HG03108 (cell line): ENCODE measurements around the gene GPR153.
"Not testable (repeated sequence)": the region's sequence is repeated elsewhere in the genome, so short reads cannot be mapped to it uniquely, and the experiment has no call there.

Experiments used
- ATAC-seq: cut with Tn5 transposase; IDR thresholded peaks from one replicate; pipeline ENCODE4 v1.9.1; 2021; ENCODE audit warnings: moderate library complexity; ENCODE audit not compliant: unreplicated experiment

The GPR153 gene

GRCh38 chr1:6235296-6235677 lies 25.6 kb downstream of the GPR153 start:
- peak; percentile 15 for ATAC-seq

GRCh38 chr1:6234502-6235295 lies 26.2 kb downstream of the GPR153 start:
- no peak for ATAC-seq

GRCh38 chr1:6233376-6233775 lies 27.5 kb downstream of the GPR153 start:
- ATAC-seq = no peak

GRCh38 chr1:6225651-6226050 lies 35.2 kb downstream of the GPR153 start:
- no peak for ATAC-seq

- ATAC-seq = no peak
Observed at GRCh38 chr1:6224718-6225117, 36.2 kb downstream of the GPR153 start.

GRCh38 chr1:6223617-6224016 lies 37.3 kb downstream of the GPR153 start:
- no peak for ATAC-seq

GRCh38 chr1:6222636-6223035 lies 38.3 kb downstream of the GPR153 start:
- ATAC-seq = no peak

GRCh38 chr1:6221210-6221784 lies 39.6 kb downstream of the GPR153 start:
- no peak for ATAC-seq

GRCh38 chr1:6220236-6220635 lies 40.7 kb downstream of the GPR153 start:
- ATAC-seq = no peak

- ATAC-seq = not testable (repeated sequence)
Observed at GRCh38 chr1:6219641-6220040, 41.3 kb downstream of the GPR153 start.

- no peak for ATAC-seq
Observed at GRCh38 chr1:6218375-6219164, 42.3 kb downstream of the GPR153 start.

GRCh38 chr1:6212193-6212959 lies 48.5 kb downstream of the GPR153 start:
- no peak for ATAC-seq

- no peak for ATAC-seq
Observed at GRCh38 chr1:6211731-6212130, 49.2 kb downstream of the GPR153 start.

GRCh38 chr1:6210591-6211355 lies 50.1 kb downstream of the GPR153 start:
- ATAC-seq = no peak

GRCh38 chr1:6209661-6210580 lies 51.0 kb downstream of the GPR153 start:
- ATAC-seq = no peak

- ATAC-seq = no peak
Observed at GRCh38 chr1:6208723-6209660, 51.9 kb downstream of the GPR153 start.

GRCh38 chr1:6207921-6208320 lies 53.0 kb downstream of the GPR153 start:
- no peak for ATAC-seq
